ENCODE data around the gene CELF1. TPM values are rescaled to one million over a fixed set of nuclear protein-coding genes. Genes with fewer than 3 reads are reported as not detected.

The CELF1 gene
- polyA plus RNA-seq, 1 experiment = 87.2 TPM

DNA sequence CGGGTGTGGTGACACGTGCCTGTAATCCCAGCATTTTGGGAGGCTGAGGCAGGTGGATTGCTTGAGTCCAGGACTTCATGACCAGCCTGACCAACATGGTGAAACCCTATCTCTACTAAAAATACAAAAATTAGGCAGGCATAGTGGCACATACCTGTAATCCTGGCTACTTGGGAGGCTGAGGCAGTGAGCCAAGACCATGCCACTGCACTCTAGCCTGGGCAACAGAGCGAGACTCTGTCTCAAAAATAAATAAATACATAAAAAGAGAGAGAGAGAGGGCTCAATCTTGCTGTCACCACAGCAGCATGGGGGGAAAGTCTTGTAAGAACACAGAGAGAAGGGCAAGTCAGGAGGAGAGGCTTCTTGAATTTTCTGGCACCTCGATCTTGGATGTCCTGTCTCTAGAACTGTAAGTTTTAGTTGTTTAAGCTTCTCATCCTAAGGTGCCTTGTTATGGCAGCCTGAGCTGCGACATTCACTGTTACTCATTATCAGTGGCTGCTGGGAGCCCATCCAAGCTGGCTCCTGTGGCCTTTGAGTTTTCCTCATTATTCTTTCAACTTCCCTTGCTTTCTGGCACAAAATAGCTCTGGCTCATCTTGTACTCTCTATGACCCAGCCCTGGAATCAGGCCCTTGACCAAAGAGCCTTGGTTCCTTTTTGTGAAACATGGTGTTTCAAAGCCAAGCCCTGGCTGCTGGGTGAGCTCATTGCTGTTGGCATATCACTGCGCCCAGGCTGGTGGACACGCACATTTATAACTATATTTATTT is 118.7 kb downstream of the CELF1 start:
- Histone ChIP-seq H3K9me3 (ENCODE audit: control insufficient read depth, insufficient read depth, low read length) (no peaks in the 10 kb centered on the region), H3K27me3 (ENCODE audit: control insufficient read depth, insufficient read depth, low read length) (no peaks in the 10 kb centered on the region), H3K4me3 (ENCODE audit: low read depth, low read length) (no peak overlapping the region), H3K27ac (ENCODE audit: low read depth, low read length) (peak overlapping the region; percentile 21)
- DNase-seq (ENCODE audit: low read depth, low spot score) = no peak
- ChIA-PET CTCF (interaction anchor here (0.6 kb wide), 1 partner anchor 27 kb away, joined by 5 read pairs; no protein-coding TSS in a partner anchor), POLR2A (no interaction called here)
- TF ChIP-seq CTCF (IDR thresholded peaks at IDR 0.05; ENCODE audit: low read depth, low read length) = no peak

- H3K9me3 ChIP-seq (ENCODE audit: control insufficient read depth, insufficient read depth, low read length) = no peaks in the 10 kb centered on the region
- no peak for DNase-seq (ENCODE audit: low read depth, low spot score)
- POLR2A ChIA-PET = interaction anchor here (0.7 kb wide), 1 partner anchor 249 kb away, joined by 6 read pairs; no protein-coding TSS in a partner anchor
- TF ChIP-seq CTCF (IDR thresholded peaks at IDR 0.05; ENCODE audit: low read depth, low read length) = no peak
- no peaks in the 10 kb centered on the region for H3K27me3 ChIP-seq (ENCODE audit: control insufficient read depth, insufficient read depth, low read length)
- no peak overlapping the region for H3K4me3 ChIP-seq (ENCODE audit: low read depth, low read length)
- H3K27ac ChIP-seq (ENCODE audit: low read depth, low read length) = no peak overlapping the region
- CTCF ChIA-PET = no interaction called here
Observed at GRCh38 chr11:47433157-47433556, 119.8 kb downstream of the CELF1 start.

- CTCF ChIA-PET = interaction anchor here (0.7 kb wide), 1 partner anchor 132 kb away, joined by 3 read pairs; no protein-coding TSS in a partner anchor
- no peaks in the 10 kb centered on the region for H3K9me3 ChIP-seq (ENCODE audit: control insufficient read depth, insufficient read depth, low read length)
Observed at GRCh38 chr11:47431356-47432083, 121.4 kb downstream of the CELF1 start.

GRCh38 chr11:47430524-47430923 is 122.4 kb downstream of the CELF1 start:
- ChIA-PET CTCF (no interaction called here), POLR2A (no interaction called here)
- H3K4me3 ChIP-seq (ENCODE audit: low read depth, low read length) = no peak overlapping the region
- DNase-seq (ENCODE audit: low read depth, low spot score) = no peak
- no peaks in the 10 kb centered on the region; the same call in 1 of the 2 replicates for H3K9me3 ChIP-seq (ENCODE audit: control insufficient read depth, insufficient read depth, low read length)
- H3K27me3 ChIP-seq (ENCODE audit: control insufficient read depth, insufficient read depth, low read length) = no peaks in the 10 kb centered on the region
- no peak overlapping the region for H3K27ac ChIP-seq (ENCODE audit: low read depth, low read length)
- TF ChIP-seq CTCF (IDR thresholded peaks at IDR 0.05; ENCODE audit: low read depth, low read length) = no peak

More at GRCh38 chr11:47431356-47432083, 121.4 kb downstream of the CELF1 start:
- Histone ChIP-seq H3K4me3 (ENCODE audit: low read depth, low read length) (no peak overlapping the region), H3K27ac (ENCODE audit: low read depth, low read length) (no peak overlapping the region), H3K27me3 (ENCODE audit: control insufficient read depth, insufficient read depth, low read length) (no peaks in the 10 kb centered on the region)
- no peak for DNase-seq (ENCODE audit: low read depth, low spot score)
- TF ChIP-seq CTCF (IDR thresholded peaks at IDR 0.05; ENCODE audit: low read depth, low read length) = no peak
- POLR2A ChIA-PET = no interaction called here
